Stomach (tissue), 9 donors: ENCODE data around the gene ARHGAP12. TPM values are rescaled to one million over a fixed set of nuclear protein-coding genes. Genes with fewer than 3 reads are reported as not detected.

Source experiments
- DNase-seq, 2 donors: peaks; one replicate each; pipeline versions ENCODE4 v3.0.0 to v3.0.0-alpha.2; 2013 to 2019
- H3K27ac ChIP-seq, 5 donors: fragments of 200-600 bp in 4 of 5; sonication (generic) in 4 of 5; one replicate each; pipeline ENCODE4 v1.5.1; 2013 to 2019; ENCODE audit warnings: mild to moderate bottlenecking in 1 of 5, moderate library complexity in 1 of 5
- H3K27me3 ChIP-seq, 3 donors: fragments of 200-600 bp; sonication (generic); one replicate each; pipeline ENCODE4 v1.5.1; 2017 to 2019; ENCODE audit warnings: mixed run types in 1 of 3
- H3K36me3 ChIP-seq, 4 donors: fragments of 200-600 bp; sonication (generic); 1 replicate in 3 of 4; 2 replicates in 1 of 4; pipeline ENCODE4 v1.5.1; 2016 to 2019
- H3K4me1 ChIP-seq, 4 donors: fragments of 200-600 bp; sonication (generic); one replicate each; pipeline ENCODE4 v1.5.1; 2016 to 2019
- H3K4me3 ChIP-seq, 4 donors: fragments of 200-600 bp; sonication (generic) in 3 of 4; one replicate each; pipeline ENCODE4 v1.5.1; 2016 to 2019; ENCODE audit warnings: mild to moderate bottlenecking in 1 of 4
- H3K9me3 ChIP-seq, 4 donors: fragments of 200-600 bp; sonication (generic); one replicate each; pipeline ENCODE4 v1.5.1; 2016 to 2019
- CTCF ChIP-seq, 7 experiments: fragments of 450-650 bp in 4 of 7; fragments of 200-600 bp in 3 of 7; sonication (generic) in 3 of 7; IDR thresholded peaks; one replicate each; pipeline ENCODE4 v1.5.1; 2016 to 2019; ENCODE audit warnings: antibody characterized with exemption in 7 of 7, control low read depth in 2 of 7, mild to moderate bottlenecking in 1 of 7
- EP300 ChIP-seq: sonication (generic); formaldehyde crosslinking; IDR thresholded peaks from one replicate; pipeline ENCODE4 v1.6.1; 2017; ENCODE audit warnings: antibody characterized with exemption
- POLR2A ChIP-seq, 4 donors: fragments of 450-650 bp; IDR thresholded peaks; one replicate each; pipeline ENCODE4 v1.6.1; 2016; ENCODE audit warnings: antibody characterized with exemption in 4 of 4, control low read depth in 2 of 4, mild to moderate bottlenecking in 1 of 4, moderate library complexity in 1 of 4
- POLR2AphosphoS5 ChIP-seq, 3 donors: sonication (generic); formaldehyde crosslinking; IDR thresholded peaks; one replicate each; pipeline ENCODE4 v1.6.1; 2016; ENCODE audit warnings: antibody characterized with exemption in 3 of 3
- WGBS, 5 donors: extraction: QIAGEN DNeasy Blood & Tissue Kit in 3 of 5; methylation state at CpG; one replicate each; pipeline versions ENCODE4 v1.1.5 to v1.1.7; 2013 to 2018; 5-methylcytosine and 5-hydroxymethylcytosine counted together
- intact Hi-C: fragments of 100-400 bp; cut with DNase I; formaldehyde crosslinking; loops from one replicate; pipeline ENCODE4 v1.15.1; 2023; ENCODE audit warnings: low total_unique reads
- polyA plus RNA-seq, 3 donors: library from polyadenylated mRNA; stranded (reverse); fragments of 200-250 nt; gene quantifications; one replicate each; pipeline ENCODE4 v1.2.3, GENCODE V29; 2013
- total RNA-seq, 5 donors: library from RNA; depleted of rRNA; stranded (reverse); fragments of >200 nt; gene quantifications; one replicate each; pipeline versions ENCODE4 v1.1.0 to v1.2.3, GENCODE V29; 2014 to 2016
- donor health status: healthy with polysubstance abuse.
- donor health status: Bipolar disorder and iron deficiency.
- donor health status: healthy.

ARHGAP12 gene
- total and polyA plus RNA-seq, 8 donors: 9.8 to 343 (median 27.9) TPM

- H3K27me3 ChIP-seq: no peaks in the 10 kb centered on the region
- H3K4me1 ChIP-seq: peaks cover 13 to 61% (median 37%) of the 10 kb centered on the region in 4 donors
- DNase-seq: no peak
- no peaks in the 10 kb centered on the region for H3K36me3 ChIP-seq
- intact Hi-C loops: no loop called here
- peak overlapping the region in 1 of 5 donors; percentile 16 for H3K27ac ChIP-seq
- TF ChIP-seq CTCF (IDR thresholded peaks at IDR 0.05) (no peak), POLR2A (IDR thresholded peaks at IDR 0.05) (no peak), POLR2AphosphoS5 (IDR thresholded peaks at IDR 0.05) (no peak), EP300 (no peak)
- no peak overlapping the region for H3K4me3 ChIP-seq
- 39 to 73% (median 55%) methylated on average over 3 of the region's 3 CpGs for WGBS, 5 donors
- H3K9me3 ChIP-seq: no peaks in the 10 kb centered on the region
These were observed 3.8 kb downstream of the ARHGAP12 start for GRCh38 chr10:31924833-31925232.

- H3K4me1 ChIP-seq: peaks cover 13 to 69% (median 41%) of the 10 kb centered on the region in 4 donors
- H3K36me3 ChIP-seq: no peaks in the 10 kb centered on the region
- H3K9me3 ChIP-seq: no peaks in the 10 kb centered on the region
- H3K4me3 ChIP-seq: no peak overlapping the region
- no peak for TF ChIP-seq CTCF (IDR thresholded peaks at IDR 0.05)
- TF ChIP-seq EP300: no peak
- no peak for TF ChIP-seq POLR2A (IDR thresholded peaks at IDR 0.05)
- no peak for TF ChIP-seq POLR2AphosphoS5 (IDR thresholded peaks at IDR 0.05)
- intact Hi-C loops: no loop called here
- H3K27ac ChIP-seq: no peak overlapping the region
- no peak for DNase-seq
- H3K27me3 ChIP-seq: no peaks in the 10 kb centered on the region
- WGBS, 5 donors: 94 to 98% (median 97%) methylated on average over 3 of the region's 3 CpGs
These were observed 5.2 kb downstream of the ARHGAP12 start for GRCh38 chr10:31923389-31923788.

- intact Hi-C loops: no loop called here
- Histone ChIP-seq H3K4me1 (peaks cover 6 to 57% (median 33%) of the 10 kb centered on the region in 4 donors), H3K9me3 (no peaks in the 10 kb centered on the region), H3K27ac (peak overlapping the region in 1 of 5 donors; percentile 1), H3K27me3 (no peaks in the 10 kb centered on the region), H3K36me3 (no peaks in the 10 kb centered on the region), H3K4me3 (no peak overlapping the region)
- no peak for DNase-seq
- 43 to 59% (median 54%) methylated on average over 4 of the region's 4 CpGs for WGBS, 5 donors
- no peak for TF ChIP-seq EP300
- TF ChIP-seq POLR2AphosphoS5 (IDR thresholded peaks at IDR 0.05): no peak
- TF ChIP-seq POLR2A (IDR thresholded peaks at IDR 0.05): no peak
These were observed 7.6 kb downstream of the ARHGAP12 start for GRCh38 chr10:31921031-31921430.

GRCh38 chr10:31920538-31920937, 8.1 kb downstream of the ARHGAP12 start:
- no peak overlapping the region for H3K4me3 ChIP-seq
- H3K36me3 ChIP-seq: no peaks in the 10 kb centered on the region
- peaks cover 4 to 52% (median 29%) of the 10 kb centered on the region in 4 donors for H3K4me1 ChIP-seq
- H3K27ac ChIP-seq: peak overlapping the region in 1 of 5 donors; percentile 1
- 60 to 79% (median 73%) methylated on average over 2 of the region's 2 CpGs for WGBS, 5 donors
- TF ChIP-seq EP300: no peak
- TF ChIP-seq POLR2A (IDR thresholded peaks at IDR 0.05): no peak
- H3K27me3 ChIP-seq: no peaks in the 10 kb centered on the region
- H3K9me3 ChIP-seq: no peaks in the 10 kb centered on the region
- intact Hi-C loops: no loop called here
- DNase-seq: no peak

- WGBS, 5 donors: 76 to 87% (median 81%) methylated on average over 2 of the region's 2 CpGs
- Histone ChIP-seq H3K36me3 (no peaks in the 10 kb centered on the region), H3K9me3 (no peaks in the 10 kb centered on the region), H3K27me3 (no peaks in the 10 kb centered on the region), H3K27ac (peak overlapping the region in 1 of 5 donors; percentile 42), H3K4me1 (peaks cover 0 to 44% (median 26%) of the 10 kb centered on the region in 4 donors), H3K4me3 (no peak overlapping the region)
- no peak for DNase-seq
- TF ChIP-seq EP300: no peak
- no peak for TF ChIP-seq POLR2A (IDR thresholded peaks at IDR 0.05)
- TF ChIP-seq POLR2AphosphoS5 (IDR thresholded peaks at IDR 0.05): no peak
- no peak for TF ChIP-seq CTCF (IDR thresholded peaks at IDR 0.05)
- intact Hi-C loops: no loop called here
These were observed 9.8 kb downstream of the ARHGAP12 start for GRCh38 chr10:31918671-31919409.
